Cardiac fibroblast (primary cell): ENCODE results near the gene NTNG1.

Experiments used
- DNase-seq, 2 donors: peaks; one replicate each; pipeline versions ENCODE4 v3.0.0 to v3.0.0-alpha.2; 2010; ENCODE audit warnings: low read depth in 2 of 2
- H3K4me3 ChIP-seq, 2 donors: replicated peaks in 1 of 2; 1 replicate in 1 of 2; 2 replicates in 1 of 2; pipeline ENCODE4 v1.5.1; 2011; ENCODE audit warnings: low read depth in 2 of 2, low read length in 2 of 2, mild to moderate bottlenecking in 2 of 2, moderate library complexity in 1 of 2
- TF ChIP-seq, protein P1 (sequence below): IDR thresholded peaks from one replicate; pipeline ENCODE4 v1.5.1; 2011; ENCODE audit warnings: low read depth, mild to moderate bottlenecking, low read length, inconsistent platforms

The NTNG1 gene

DNA sequence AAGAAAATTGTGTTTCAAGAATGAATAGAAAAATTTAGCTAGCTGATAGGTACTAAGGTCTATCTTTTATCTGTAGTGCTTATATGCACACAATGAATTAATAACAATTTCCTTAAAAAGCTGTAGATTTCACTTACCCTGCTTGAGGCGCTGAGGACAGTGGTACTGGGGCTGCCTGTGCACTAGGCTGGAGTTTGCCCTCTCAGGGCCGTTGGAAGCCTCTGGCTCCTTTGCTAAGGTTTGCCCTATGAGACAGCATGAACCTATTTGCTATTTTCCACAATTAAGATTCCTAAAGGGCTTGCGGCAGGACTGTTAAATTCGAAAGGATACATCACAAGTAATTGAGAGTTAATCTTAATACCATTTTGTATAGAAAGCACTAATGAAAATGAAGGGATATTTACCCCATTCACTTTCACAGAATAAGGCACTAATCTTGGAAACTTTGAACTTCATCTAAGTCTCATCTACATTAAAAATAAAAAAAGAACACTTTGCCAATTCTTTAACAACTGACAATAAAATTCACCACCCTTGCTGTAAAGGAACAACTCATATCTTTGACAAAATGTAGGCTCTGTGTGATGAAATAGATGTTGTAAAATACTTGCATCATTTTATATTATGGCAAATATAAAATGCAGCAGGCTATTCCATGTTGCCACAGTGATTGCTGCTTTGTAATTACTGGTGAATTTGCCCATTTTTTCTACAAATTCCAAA lies 293.0 kb downstream of the NTNG1 start:
- TF ChIP-seq, protein P1, sequence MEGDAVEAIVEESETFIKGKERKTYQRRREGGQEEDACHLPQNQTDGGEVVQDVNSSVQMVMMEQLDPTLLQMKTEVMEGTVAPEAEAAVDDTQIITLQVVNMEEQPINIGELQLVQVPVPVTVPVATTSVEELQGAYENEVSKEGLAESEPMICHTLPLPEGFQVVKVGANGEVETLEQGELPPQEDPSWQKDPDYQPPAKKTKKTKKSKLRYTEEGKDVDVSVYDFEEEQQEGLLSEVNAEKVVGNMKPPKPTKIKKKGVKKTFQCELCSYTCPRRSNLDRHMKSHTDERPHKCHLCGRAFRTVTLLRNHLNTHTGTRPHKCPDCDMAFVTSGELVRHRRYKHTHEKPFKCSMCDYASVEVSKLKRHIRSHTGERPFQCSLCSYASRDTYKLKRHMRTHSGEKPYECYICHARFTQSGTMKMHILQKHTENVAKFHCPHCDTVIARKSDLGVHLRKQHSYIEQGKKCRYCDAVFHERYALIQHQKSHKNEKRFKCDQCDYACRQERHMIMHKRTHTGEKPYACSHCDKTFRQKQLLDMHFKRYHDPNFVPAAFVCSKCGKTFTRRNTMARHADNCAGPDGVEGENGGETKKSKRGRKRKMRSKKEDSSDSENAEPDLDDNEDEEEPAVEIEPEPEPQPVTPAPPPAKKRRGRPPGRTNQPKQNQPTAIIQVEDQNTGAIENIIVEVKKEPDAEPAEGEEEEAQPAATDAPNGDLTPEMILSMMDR, result no peak
- no peak overlapping the region for H3K4me3 ChIP-seq
- no peak for DNase-seq

GRCh38 chr1:107434361-107434693 lies 293.5 kb downstream of the NTNG1 start:
- no peak for DNase-seq
- TF ChIP-seq, protein P1, result no peak
- H3K4me3 ChIP-seq, result no peak overlapping the region

- no peak for DNase-seq
- no peak overlapping the region for H3K4me3 ChIP-seq
- TF ChIP-seq, protein P1, result no peak
These were observed 295.9 kb downstream of the NTNG1 start for GRCh38 chr1:107436552-107437241.

DNA sequence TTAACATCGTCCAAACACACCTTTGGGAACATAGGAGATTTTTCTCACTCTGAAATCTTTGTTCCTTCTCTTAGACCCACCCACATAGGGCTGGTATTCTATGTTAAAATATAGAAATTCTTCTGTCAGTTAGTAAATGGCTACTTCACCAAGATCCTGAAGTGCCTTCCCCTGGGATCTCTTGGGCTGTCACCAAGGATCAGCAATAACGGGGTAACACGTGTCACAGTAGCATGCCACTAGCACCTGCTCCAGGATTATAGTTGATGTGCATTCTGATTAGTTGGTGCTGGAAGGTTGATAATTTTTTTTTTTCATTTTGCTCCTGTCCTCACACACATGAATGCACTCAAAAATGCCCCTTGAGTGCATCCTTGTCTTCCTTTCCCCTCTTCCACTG lies 298.7 kb downstream of the NTNG1 start:
- TF ChIP-seq, protein P1, result no peak
- no peak overlapping the region for H3K4me3 ChIP-seq
- no peak for DNase-seq

DNA sequence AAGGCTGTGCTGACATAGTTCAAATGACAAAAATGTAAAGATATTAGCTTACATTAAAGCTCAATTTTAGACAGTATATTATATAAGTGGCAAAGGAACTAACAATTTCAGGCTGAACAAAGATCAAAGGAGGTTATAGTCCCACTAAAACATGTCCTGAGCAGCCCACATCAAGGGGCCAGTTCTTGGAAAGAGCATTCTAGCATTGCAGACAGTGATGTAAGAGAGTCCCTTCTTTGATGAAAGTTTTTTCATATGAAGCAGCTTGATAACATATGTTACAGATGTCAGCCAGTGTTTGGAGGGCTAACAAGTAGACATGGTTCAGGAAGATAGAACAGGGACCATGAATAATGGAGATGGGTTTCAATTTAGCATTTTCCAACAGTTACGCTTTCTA lies 301.7 kb downstream of the NTNG1 start:
- TF ChIP-seq, protein P1, result no peak
- no peak for DNase-seq
- H3K4me3 ChIP-seq, result no peak overlapping the region

- no peak for DNase-seq
- H3K4me3 ChIP-seq, result no peak overlapping the region
- TF ChIP-seq, protein P1, result no peak
These were observed 302.2 kb downstream of the NTNG1 start for GRCh38 chr1:107443027-107443426.
